HG02884 (cell line): ENCODE data around the gene C8G.

ENCODE experiments used
- ATAC-seq: cut with Tn5 transposase; IDR thresholded peaks from one replicate; pipeline ENCODE4 v1.9.1; 2021; ENCODE audit warnings: mild to moderate bottlenecking, moderate library complexity; ENCODE audit not compliant: unreplicated experiment

The C8G gene

DNA sequence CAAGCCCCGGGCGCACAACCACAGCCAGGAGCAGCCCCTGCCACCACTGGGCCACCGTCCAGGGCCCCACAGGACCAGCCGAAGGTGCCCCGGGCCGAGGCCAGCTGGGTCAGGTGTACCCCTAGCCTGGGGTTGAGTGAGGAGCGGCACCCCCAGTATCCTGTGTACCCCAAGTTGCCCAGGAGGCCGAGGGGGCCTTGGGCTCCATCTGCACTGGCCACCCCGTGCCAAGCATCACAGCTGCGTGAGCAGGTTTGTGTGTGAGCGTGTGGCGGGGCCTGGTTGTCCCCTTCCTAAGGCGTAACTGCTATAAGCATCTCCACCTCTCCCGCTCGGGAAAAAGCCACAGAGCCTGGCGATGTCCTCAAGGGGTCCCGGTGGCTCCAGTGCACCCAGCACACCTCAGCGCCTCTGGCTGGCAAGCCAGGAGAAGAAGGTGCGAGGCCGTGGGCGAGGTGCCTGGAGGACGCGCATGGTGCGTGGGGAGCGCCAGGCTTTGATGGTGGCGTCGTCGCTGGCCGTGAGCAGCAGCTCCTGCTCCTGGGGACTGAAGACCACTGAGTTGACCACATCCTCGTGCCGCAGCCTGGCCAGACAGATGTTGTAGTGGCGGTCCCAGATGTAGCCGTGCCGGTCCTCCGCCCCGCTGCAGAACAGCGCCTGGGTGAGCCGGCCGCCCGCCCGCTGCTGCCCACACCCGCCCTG is 4.4 kb upstream of the C8G start:
- ATAC-seq, result no peak

- ATAC-seq, result no peak
Measured at GRCh38 chr9:136941231-136942111, 3.6 kb upstream of the C8G start.

DNA sequence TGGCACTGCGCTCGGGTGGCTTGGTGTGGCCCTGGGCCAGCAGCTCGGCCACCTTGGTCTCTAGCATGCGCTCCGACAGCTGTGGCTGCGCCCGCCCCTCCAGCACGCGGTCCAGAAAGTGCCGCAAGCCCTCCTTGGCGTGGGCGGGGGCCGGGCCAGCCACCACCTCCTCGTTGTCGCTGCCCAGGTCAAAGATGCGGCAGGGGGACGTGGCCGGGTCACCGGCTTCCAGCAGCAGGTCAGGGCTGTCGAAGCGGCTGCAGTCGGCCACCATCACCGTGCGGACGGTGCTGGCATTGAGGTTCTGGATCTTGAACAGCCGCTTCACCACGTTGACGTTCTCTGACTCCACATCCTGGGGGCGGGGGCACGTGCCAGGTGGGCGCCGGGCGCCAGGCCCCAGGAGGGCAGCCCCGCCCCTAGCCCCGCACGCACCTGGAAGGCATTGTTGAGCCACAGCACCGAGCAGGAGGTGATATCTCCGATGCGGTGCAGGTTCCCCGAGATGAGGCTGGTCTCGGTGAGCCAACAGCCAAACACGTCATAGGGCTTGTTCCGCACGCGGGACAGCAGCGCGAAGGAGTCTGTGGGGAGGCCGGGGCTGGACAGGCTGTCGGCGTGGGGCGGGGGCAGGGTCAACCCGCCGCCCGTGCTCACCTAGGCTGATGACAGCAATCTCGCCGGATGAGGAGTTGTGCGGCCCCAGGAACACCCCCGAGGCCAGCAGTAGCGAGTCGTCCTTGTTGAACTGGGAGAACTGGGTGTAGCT is 2.7 kb upstream of the C8G start:
- no peak for ATAC-seq

DNA sequence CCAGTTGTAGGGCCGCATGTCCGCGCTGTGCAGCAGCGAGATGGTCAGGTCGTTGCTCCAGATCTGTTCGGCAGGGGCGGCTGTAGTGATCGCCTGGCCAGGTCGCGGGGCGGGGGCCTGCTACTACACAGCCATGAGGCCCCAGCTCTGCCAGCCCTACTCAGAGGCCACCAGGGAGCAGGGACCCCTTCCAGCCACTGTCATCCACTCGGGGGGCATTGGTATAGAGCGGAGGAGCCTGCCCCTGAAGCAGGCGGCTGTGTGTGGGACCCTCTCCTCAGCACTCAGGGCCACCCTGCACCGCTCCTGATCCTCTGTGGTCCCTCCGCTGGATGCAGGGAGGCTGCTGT is 2.2 kb upstream of the C8G start:
- ATAC-seq, result no peak

DNA sequence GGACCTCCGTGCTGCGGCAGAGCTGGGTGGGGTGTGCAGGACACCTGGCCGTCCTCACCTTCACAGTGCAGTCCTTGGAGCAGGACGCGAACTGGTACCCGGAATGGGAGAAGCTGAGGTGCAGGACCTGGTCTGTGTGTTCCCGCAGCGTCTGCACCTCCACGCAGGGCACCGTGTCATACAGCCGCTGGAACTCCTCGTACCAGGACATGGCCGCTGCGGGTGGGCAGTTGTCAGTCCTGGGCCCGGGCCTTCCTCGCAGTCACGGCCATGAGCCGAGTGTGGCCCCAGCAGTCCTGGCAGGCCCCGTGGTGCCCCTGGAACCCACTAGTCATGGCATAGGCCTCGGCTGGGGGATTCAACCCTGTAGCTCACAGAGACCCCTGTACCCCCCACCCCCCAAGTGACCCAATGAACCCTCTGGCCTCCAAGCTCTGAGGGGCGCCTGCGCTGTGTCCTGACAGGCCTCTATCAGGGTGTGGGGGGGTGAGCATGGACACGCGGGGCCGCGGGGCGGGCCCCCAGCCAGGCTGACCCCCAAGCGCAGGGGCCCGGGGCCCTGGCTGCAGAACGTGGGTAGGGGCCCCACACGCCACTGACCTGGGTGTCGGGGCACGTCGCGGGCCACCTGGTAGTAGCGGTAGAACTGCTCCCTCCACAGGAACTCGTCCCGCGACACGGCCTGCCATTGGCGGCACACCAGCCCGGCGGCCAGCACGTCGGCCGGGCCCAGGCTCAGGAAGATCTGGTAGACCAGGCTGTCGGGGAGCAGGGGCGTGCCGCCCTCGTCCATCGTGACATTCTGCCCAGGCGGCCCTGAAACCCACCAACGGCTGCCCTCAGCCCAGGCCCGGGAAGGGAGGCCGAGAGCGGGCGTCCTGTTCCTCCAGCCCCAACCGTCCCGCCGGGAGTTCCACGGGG is 1.5 kb upstream of the C8G start:
- peak; percentile 12 for ATAC-seq

DNA sequence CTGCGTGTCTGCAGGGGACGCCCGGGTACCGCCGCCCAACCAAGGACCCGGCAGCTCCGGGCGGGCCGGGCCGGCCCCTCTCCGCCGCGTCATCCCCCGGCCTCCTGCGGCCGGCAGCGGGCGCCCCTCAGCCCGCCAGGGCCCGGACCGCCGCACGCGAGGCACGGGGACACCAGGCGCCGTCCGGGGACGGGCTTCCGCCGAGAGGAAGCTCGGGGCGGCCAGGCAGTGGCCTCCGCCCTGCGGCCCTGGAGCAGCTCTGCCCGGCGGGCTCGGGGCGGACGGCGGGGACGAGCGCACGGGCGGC is 878 bp upstream of the C8G start:
- ATAC-seq, result peak; percentile 47

GRCh38 chr9:136945333-136946227 is 537 bp downstream of the C8G start:
- no peak for ATAC-seq

- ATAC-seq, result no peak
Measured at GRCh38 chr9:136946228-136947027, 1.4 kb downstream of the C8G start.

- ATAC-seq, result no peak
Measured at GRCh38 chr9:136947028-136947891, 2.2 kb downstream of the C8G start.

GRCh38 chr9:136947955-136948510 is 3.0 kb downstream of the C8G start:
- no peak for ATAC-seq

DNA sequence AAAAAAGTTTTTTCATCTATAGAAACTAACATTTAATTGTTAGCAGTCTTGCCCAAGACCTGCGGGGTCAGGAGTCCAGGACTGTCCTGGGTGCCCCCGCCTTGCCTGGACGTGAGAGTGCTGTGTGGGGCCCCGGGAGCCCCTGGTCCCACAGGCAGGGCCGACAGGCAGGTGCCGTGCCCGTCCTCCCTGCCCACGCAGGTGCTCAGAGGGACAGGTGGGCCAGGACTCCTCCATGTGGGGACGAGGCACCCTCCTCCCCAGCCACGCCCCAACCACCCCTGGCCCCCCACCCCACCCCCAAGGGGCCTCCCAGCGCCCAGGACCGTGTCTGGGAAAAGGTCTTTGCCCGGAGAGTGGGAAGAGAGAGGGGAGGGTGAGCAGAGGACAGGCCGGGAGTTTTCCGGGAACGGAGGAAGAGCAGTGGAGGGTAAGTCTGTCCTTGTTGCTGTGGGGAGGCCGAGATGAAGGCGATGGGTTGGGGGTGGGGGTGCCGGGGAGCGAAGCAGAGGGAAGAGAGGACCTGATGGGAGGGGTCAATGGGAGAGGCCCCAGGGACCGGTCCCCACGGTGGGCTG is 4.3 kb downstream of the C8G start:
- ATAC-seq, result no peak

GRCh38 chr9:136949817-136950655 is 5.0 kb downstream of the C8G start:
- ATAC-seq, result peak; percentile 83

DNA sequence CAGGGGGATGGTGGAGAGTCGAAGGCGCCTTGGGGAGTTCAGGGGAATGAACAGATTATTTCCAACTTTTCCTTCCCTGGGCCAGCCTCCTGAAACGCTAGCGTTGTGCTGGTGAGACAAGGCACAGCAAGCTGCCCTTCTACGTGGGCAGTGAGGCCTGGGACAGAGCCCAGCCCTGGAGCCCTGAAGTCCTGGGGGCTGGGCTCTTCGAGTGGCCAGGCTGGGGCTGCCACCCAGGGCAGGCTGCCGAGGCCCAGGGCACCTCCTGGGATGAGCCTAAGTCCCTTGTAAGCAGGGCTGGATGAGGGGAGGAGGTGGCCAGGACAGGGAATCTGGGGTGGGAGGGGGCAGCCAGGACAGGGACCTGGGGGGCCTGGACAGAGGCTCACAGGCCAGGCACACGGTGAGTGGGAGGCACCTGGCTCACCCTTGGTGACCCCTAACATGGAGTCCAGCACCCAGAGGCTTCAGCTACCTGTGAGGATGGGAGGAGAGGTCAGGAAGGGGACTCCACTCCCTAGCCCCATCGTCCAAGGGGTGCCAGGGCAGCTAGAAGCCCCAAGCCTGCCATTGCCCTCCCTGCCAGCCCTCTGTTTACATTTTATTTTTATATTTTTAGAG is 5.7 kb downstream of the C8G start:
- ATAC-seq, result no peak

GRCh38 chr9:136951541-136952320 is 6.7 kb downstream of the C8G start, which contains the start of gene LCN12:
TSS of gene LCN12 (plus strand) at chr9:136952273. CDS start at chr9:136952328, 55 bp downstream.
- no peak for ATAC-seq

- ATAC-seq, result no peak
Measured at GRCh38 chr9:136952321-136952850, 7.3 kb downstream of the C8G start.
